Stimulated activated CD8-positive, alpha-beta memory T cell treated with anti-CD3 and anti-CD28 coated beads, Interleukin-4, amount 100 ng/mL, for 4 hours (primary cell): ENCODE measurements around the gene DNM3.
"Not testable (repeated sequence)": the region's sequence is repeated elsewhere in the genome, so short reads cannot be mapped to it uniquely, and the experiment has no call there.

Experiments used
- DNase-seq, 2 donors: peaks; one replicate each; pipeline ENCODE4 v3.0.0-alpha.2; 2020; ENCODE audit warnings: low read depth in 2 of 2, low spot score in 1 of 2

DNM3 gene

GRCh38 chr1:172408958-172409357 is 567.7 kb downstream of the DNM3 start:
- no peak for DNase-seq

GRCh38 chr1:172410027-172410426 is 568.7 kb downstream of the DNM3 start:
- no peak for DNase-seq

GRCh38 chr1:172411791-172412338 is 570.6 kb downstream of the DNM3 start:
- DNase-seq, result no peak

- DNase-seq, result no peak
Observed at GRCh38 chr1:172414331-172414730, 573.0 kb downstream of the DNM3 start.

- no peak for DNase-seq
Observed at GRCh38 chr1:172416496-172417035, 575.3 kb downstream of the DNM3 start.

- no peak for DNase-seq
Observed at GRCh38 chr1:172417557-172417956, 576.3 kb downstream of the DNM3 start.

GRCh38 chr1:172420385-172420784 is 579.1 kb downstream of the DNM3 start, which contains the start of gene C1orf105:
Gene C1orf105, plus strand, starts transcription at chr1:172420685. Its CDS starts 201 bp downstream, at chr1:172420886.
- DNase-seq, result no peak

- DNase-seq, result no peak
Observed at GRCh38 chr1:172421974-172422604, 580.8 kb downstream of the DNM3 start.

GRCh38 chr1:172423336-172423735 is 582.0 kb downstream of the DNM3 start:
- no peak for DNase-seq

- no peak for DNase-seq
Observed at GRCh38 chr1:172425339-172425738, 584.0 kb downstream of the DNM3 start.

GRCh38 chr1:172427191-172427590 is 585.9 kb downstream of the DNM3 start:
- no peak for DNase-seq

GRCh38 chr1:172429331-172430127 is 588.2 kb downstream of the DNM3 start:
- DNase-seq, result no peak

- DNase-seq, result no peak
Observed at GRCh38 chr1:172430128-172430454, 588.8 kb downstream of the DNM3 start.

GRCh38 chr1:172431204-172431603 is 589.9 kb downstream of the DNM3 start:
- no peak for DNase-seq

- no peak for DNase-seq
Observed at GRCh38 chr1:172431721-172432192, 590.5 kb downstream of the DNM3 start.

- DNase-seq, result not testable (repeated sequence)
Observed at GRCh38 chr1:172437183-172437582, 595.9 kb downstream of the DNM3 start.

GRCh38 chr1:172442404-172442803 is 601.1 kb downstream of the DNM3 start:
- DNase-seq, result no peak

GRCh38 chr1:172442843-172443565 is 601.7 kb downstream of the DNM3 start:
- DNase-seq, result no peak

GRCh38 chr1:172443666-172444453 is 602.6 kb downstream of the DNM3 start, which contains the start of gene PIGC:
Gene PIGC, minus strand, starts transcription at chr1:172444069. Its CDS starts 1,447 bp downstream, at chr1:172442622.
- DNase-seq, result peak; percentile 81 to 82

GRCh38 chr1:172446547-172446946 is 605.2 kb downstream of the DNM3 start:
- DNase-seq, result no peak
